HEK293 (cell line): Measurements from ENCODE around the gene CRB2.

Experiments used
- CTCF ChIA-PET: fragments of 350-600 bp; formaldehyde crosslinking; extraction: SDS; loops from one replicate; lab custom pipeline; 2021; ENCODE audit warnings: antibody characterized with exemption; lab: Yijun Ruan, JAX
- POLR2A ChIA-PET: fragments of 300-600 bp; formaldehyde crosslinking; extraction: SDS; loops from one replicate; lab custom pipeline; 2020; ENCODE audit warnings: antibody characterized with exemption, inconsistent platforms; lab: Yijun Ruan, JAX
- H3K27ac ChIP-seq: fragments of 200-500 bp; sonication (Bioruptor generic); 2 replicates; pipeline ENCODE4 v1.5.1; 2014; ENCODE audit warnings: low read depth, low read length, control low read depth, inconsistent platforms; ENCODE audit errors: extremely low read depth
- H3K36me3 ChIP-seq, 2 experiments: fragments of 200-500 bp in 1 of 2; sonication (Bioruptor generic) in 1 of 2; 1 replicate in 1 of 2; 2 replicates in 1 of 2; pipeline ENCODE4 v1.5.1; 2014 to 2017; ENCODE audit warnings: inconsistent platforms in 2 of 2, low read length in 2 of 2; ENCODE audit not compliant: control insufficient read depth in 2 of 2, insufficient read depth in 1 of 2
- H3K4me1 ChIP-seq: fragments of 200-500 bp; sonication (Bioruptor generic); 2 replicates; pipeline ENCODE4 v1.5.1; 2014; ENCODE audit warnings: mild to moderate bottlenecking, low read length, inconsistent platforms; ENCODE audit not compliant: control insufficient read depth, insufficient read depth
- H3K4me3 ChIP-seq: 2 replicates; pipeline ENCODE4 v1.5.1; 2011; ENCODE audit warnings: low read depth, mild to moderate bottlenecking, control low read depth, low read length, moderate library complexity
- H3K9me3 ChIP-seq: fragments of 200-500 bp; sonication (Bioruptor generic); 2 replicates; pipeline ENCODE4 v1.5.1; 2014; ENCODE audit warnings: low read depth, low read length, inconsistent platforms; ENCODE audit not compliant: control insufficient read depth, insufficient read depth
- FEZF1 ChIP-seq: fragments of 450-650 bp; formaldehyde crosslinking; IDR thresholded peaks from 2 replicates; pipeline ENCODE4 v1.5.1; 2016; ENCODE audit warnings: missing biosample characterization, missing genetic modification characterization
- GLI2 ChIP-seq: fragments of 450-650 bp; formaldehyde crosslinking; IDR thresholded peaks from 2 replicates; pipeline ENCODE4; 2017; ENCODE audit warnings: missing biosample characterization, missing genetic modification characterization, low read depth, borderline replicate concordance
- GLIS1 ChIP-seq: fragments of 450-650 bp; formaldehyde crosslinking; IDR thresholded peaks from 2 replicates; pipeline ENCODE4 v1.5.1; 2016; ENCODE audit warnings: missing biosample characterization, missing genetic modification characterization
- KLF1 ChIP-seq: fragments of 450-650 bp; formaldehyde crosslinking; IDR thresholded peaks from 2 replicates; pipeline ENCODE4 v1.5.1; 2016; ENCODE audit warnings: missing biosample characterization, missing genetic modification characterization
- KLF16 ChIP-seq: fragments of 450-650 bp; formaldehyde crosslinking; IDR thresholded peaks from 2 replicates; pipeline ENCODE4 v1.5.1; 2017; ENCODE audit warnings: missing biosample characterization, missing genetic modification characterization
- MEIS1 ChIP-seq: sonication (generic); formaldehyde crosslinking; IDR thresholded peaks from 2 replicates; pipeline ENCODE4 v1.8.1; 2022; ENCODE audit warnings: missing genetic modification reagents, mild to moderate bottlenecking, borderline replicate concordance
- SP2 ChIP-seq: fragments of 450-650 bp; formaldehyde crosslinking; IDR thresholded peaks from 2 replicates; pipeline ENCODE4 v1.5.1; 2016; ENCODE audit warnings: missing biosample characterization, missing genetic modification characterization
- SP3 ChIP-seq: fragments of 450-650 bp; formaldehyde crosslinking; IDR thresholded peaks from 2 replicates; pipeline ENCODE4 v1.5.1; 2016; ENCODE audit warnings: missing biosample characterization, missing genetic modification characterization
- TCF7L2 ChIP-seq: IDR thresholded peaks from 2 replicates; pipeline ENCODE4 v1.6.1; 2011; ENCODE audit warnings: low read depth, mild to moderate bottlenecking, inconsistent platforms, low read length, moderate library complexity, borderline replicate concordance
- WT1 ChIP-seq: fragments of 450-650 bp; formaldehyde crosslinking; IDR thresholded peaks from 2 replicates; pipeline ENCODE4 v1.5.1; 2016; ENCODE audit warnings: missing biosample characterization, missing genetic modification characterization
- ZBTB20 ChIP-seq: fragments of 450-650 bp; formaldehyde crosslinking; IDR thresholded peaks from 2 replicates; pipeline ENCODE4 v1.5.1; 2016; ENCODE audit warnings: missing biosample characterization, missing genetic modification characterization
- ZBTB48 ChIP-seq: fragments of 450-650 bp; formaldehyde crosslinking; IDR thresholded peaks from 2 replicates; pipeline ENCODE4 v1.5.1; 2016; ENCODE audit warnings: missing biosample characterization, missing genetic modification characterization
- ZIC2 ChIP-seq: fragments of 450-650 bp; formaldehyde crosslinking; IDR thresholded peaks from 2 replicates; pipeline ENCODE4 v1.5.1; 2016; ENCODE audit warnings: missing biosample characterization, missing genetic modification characterization
- ZNF16 ChIP-seq: fragments of 450-650 bp; formaldehyde crosslinking; IDR thresholded peaks from 2 replicates; pipeline ENCODE4 v1.5.1; 2016; ENCODE audit warnings: low read depth, missing biosample characterization, missing genetic modification characterization
- ZNF175 ChIP-seq: fragments of 450-650 bp; formaldehyde crosslinking; IDR thresholded peaks from 2 replicates; pipeline ENCODE4 v1.5.1; 2016; ENCODE audit warnings: missing biosample characterization, missing genetic modification characterization
- ZNF202 ChIP-seq: fragments of 450-650 bp; formaldehyde crosslinking; IDR thresholded peaks from 2 replicates; pipeline ENCODE4 v1.5.1; 2016; ENCODE audit warnings: missing biosample characterization, missing genetic modification characterization, borderline replicate concordance
- ZNF266 ChIP-seq: fragments of 450-650 bp; formaldehyde crosslinking; IDR thresholded peaks from 2 replicates; pipeline ENCODE4 v1.5.1; 2016; ENCODE audit warnings: missing biosample characterization, missing genetic modification characterization, low read depth
- ZNF341 ChIP-seq: fragments of 450-650 bp; formaldehyde crosslinking; IDR thresholded peaks from 2 replicates; pipeline ENCODE4; 2016; ENCODE audit warnings: low read depth, missing biosample characterization, missing genetic modification characterization
- ZNF366 ChIP-seq: fragments of 450-650 bp; formaldehyde crosslinking; conservative IDR thresholded peaks from 2 replicates; pipeline ENCODE4 v1.5.1; 2016; ENCODE audit warnings: missing biosample characterization, missing genetic modification characterization
- ZNF391 ChIP-seq: fragments of 450-650 bp; formaldehyde crosslinking; IDR thresholded peaks from 2 replicates; pipeline ENCODE4 v1.5.1; 2016; ENCODE audit warnings: low read depth, missing biosample characterization, missing genetic modification characterization, borderline replicate concordance
- ZNF416 ChIP-seq: fragments of 450-650 bp; formaldehyde crosslinking; IDR thresholded peaks from 2 replicates; pipeline ENCODE4 v1.5.1; 2016; ENCODE audit warnings: missing biosample characterization, missing genetic modification characterization
- ZNF510 ChIP-seq: fragments of 450-650 bp; formaldehyde crosslinking; IDR thresholded peaks from 2 replicates; pipeline ENCODE4 v1.5.1; 2018; ENCODE audit warnings: mild to moderate bottlenecking, missing genetic modification characterization, missing biosample characterization; ENCODE audit not compliant: insufficient replicate concordance
- ZNF529 ChIP-seq: fragments of 450-650 bp; formaldehyde crosslinking; IDR thresholded peaks from 2 replicates; pipeline ENCODE4 v1.5.1; 2017; ENCODE audit warnings: missing genetic modification characterization, missing biosample characterization; ENCODE audit not compliant: insufficient replicate concordance
- ZNF555 ChIP-seq: fragments of 450-650 bp; formaldehyde crosslinking; conservative IDR thresholded peaks from 2 replicates; pipeline ENCODE4 v1.5.1; 2017; ENCODE audit warnings: missing biosample characterization, mild to moderate bottlenecking, missing genetic modification characterization, inconsistent platforms
- ZNF585B ChIP-seq: fragments of 450-650 bp; formaldehyde crosslinking; IDR thresholded peaks from 2 replicates; pipeline ENCODE4 v1.5.1; 2016; ENCODE audit warnings: missing biosample characterization, missing genetic modification characterization
- ZNF610 ChIP-seq: fragments of 450-650 bp; formaldehyde crosslinking; IDR thresholded peaks from 2 replicates; pipeline ENCODE4 v1.5.1; 2016; ENCODE audit warnings: missing biosample characterization, missing genetic modification characterization, borderline replicate concordance
- ZNF776 ChIP-seq: fragments of 450-650 bp; formaldehyde crosslinking; IDR thresholded peaks from 2 replicates; pipeline ENCODE4 v1.5.0; 2017; ENCODE audit warnings: missing biosample characterization, missing genetic modification characterization, borderline replicate concordance
- ZSCAN16 ChIP-seq: fragments of 450-650 bp; formaldehyde crosslinking; IDR thresholded peaks from 2 replicates; pipeline ENCODE4 v1.5.1; 2016; ENCODE audit warnings: missing biosample characterization, missing genetic modification characterization
- ZSCAN23 ChIP-seq: fragments of 450-650 bp; formaldehyde crosslinking; IDR thresholded peaks from 2 replicates; pipeline ENCODE4 v1.5.1; 2016; ENCODE audit warnings: missing biosample characterization, missing genetic modification characterization
- TF ChIP-seq, protein P1 (sequence below): fragments of 450-650 bp; formaldehyde crosslinking; IDR thresholded peaks from 2 replicates; pipeline ENCODE4 v1.5.1; 2016; ENCODE audit warnings: missing biosample characterization, missing genetic modification characterization
- TF ChIP-seq, protein P2 (sequence below): fragments of 450-650 bp; formaldehyde crosslinking; IDR thresholded peaks from 2 replicates; pipeline ENCODE4 v1.5.1; 2016; ENCODE audit warnings: missing biosample characterization, missing genetic modification characterization
- TF ChIP-seq, protein P3 (sequence below): fragments of 450-650 bp; IDR thresholded peaks from 2 replicates; pipeline ENCODE4 v1.5.1; 2018; ENCODE audit warnings: missing biosample characterization, missing genetic modification characterization
- TF ChIP-seq, protein P4 (sequence below): fragments of 450-650 bp; formaldehyde crosslinking; IDR thresholded peaks from 2 replicates; pipeline ENCODE4 v1.5.1; 2016; ENCODE audit warnings: missing biosample characterization, missing genetic modification characterization

CRB2 gene

DNA sequence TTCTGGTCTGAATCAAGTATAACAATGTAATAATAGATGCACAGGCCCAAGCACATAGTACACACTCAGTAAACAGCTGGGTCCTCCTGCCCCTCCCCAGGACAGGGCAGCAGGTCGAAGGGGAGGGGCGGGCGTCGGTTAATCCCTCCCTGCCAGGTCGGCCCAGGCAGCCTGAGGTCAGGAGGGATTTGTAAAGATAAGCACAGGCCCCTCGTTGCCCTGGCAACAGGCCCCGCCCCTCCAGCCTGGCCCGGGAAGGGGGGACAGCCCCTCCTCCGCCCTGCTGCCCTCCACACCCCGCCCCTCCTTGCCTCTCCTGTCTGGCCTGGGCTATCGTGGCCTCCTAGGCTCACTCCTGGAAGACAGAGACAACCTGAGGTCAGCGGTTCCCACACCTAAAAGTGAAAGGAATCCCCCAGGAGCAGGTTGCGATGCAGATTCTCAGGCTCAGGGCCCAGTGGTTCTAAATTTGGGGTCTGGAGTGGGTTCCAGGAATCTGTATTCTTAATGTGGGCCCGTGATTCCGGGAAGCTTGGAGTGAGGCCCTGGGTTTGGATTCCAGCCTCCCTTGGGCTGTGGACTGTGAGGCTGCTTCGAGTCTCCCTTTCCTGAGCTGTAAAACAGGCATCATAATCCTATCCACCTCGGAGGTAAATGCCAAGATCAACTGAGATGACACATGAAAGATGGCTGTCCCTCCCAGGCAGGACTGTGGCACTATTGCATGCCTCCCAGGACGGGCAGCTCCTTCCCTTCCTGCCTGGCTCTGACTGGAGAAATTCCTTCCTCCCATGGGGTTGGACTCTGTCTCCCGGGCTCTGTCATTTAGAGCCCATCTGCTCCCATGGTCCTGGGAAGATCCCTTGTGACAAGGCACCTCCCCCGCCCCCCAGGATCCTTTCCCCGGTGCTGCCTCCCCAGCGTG is 4.4 kb downstream of the CRB2 start:
- CTCF ChIA-PET = interaction anchor here (0.8 to 2.8 kb wide), 3 partner anchors 10 to 91 kb away, joined by 3 to 17 read pairs (median 13); no protein-coding TSS in a partner anchor
- POLR2A ChIA-PET = interaction anchor here (1.5 kb wide), 1 partner anchor 11 kb away, joined by 4 read pairs; no protein-coding TSS in a partner anchor
- H3K4me1 ChIP-seq = no peaks in the 10 kb centered on the region
- no peak overlapping the region for H3K4me3 ChIP-seq
- no peaks in the 10 kb centered on the region for H3K9me3 ChIP-seq
- no peak overlapping the region for H3K27ac ChIP-seq
- H3K36me3 ChIP-seq = no peaks in the 10 kb centered on the region
- TF ChIP-seq ZSCAN23 (tag by site-specific recombination) (no peak), WT1 (tag by site-specific recombination) (0 out of 2 replicates have a peak, but pooled peaks have one; percentile 20), MEIS1 (CRISPR knock-in tag) (no peak), ZSCAN16 (tag by site-specific recombination) (no peak), KLF16 (no peak), ZNF266 (no peak), ZNF555 (tag by site-specific recombination) (no peak), ZIC2 (tag by site-specific recombination) (0 out of 2 replicates have a peak, but pooled peaks have one; percentile 14), ZBTB48 (peak; percentile 35; the same call in 1 of the 2 replicates), SP3 (tag by site-specific recombination) (peak; percentile 60), ZNF776 (tag by site-specific recombination) (no peak), KLF1 (tag by site-specific recombination) (peak; percentile 86), ZNF610 (tag by site-specific recombination) (no peak), ZNF202 (no peak), GLI2 (tag by site-specific recombination) (no peak), ZNF529 (tag by site-specific recombination) (no peak), TCF7L2 (no peak), ZNF175 (tag by site-specific recombination) (no peak), GLIS1 (tag by site-specific recombination) (peak; percentile 44; the same call in 1 of the 2 replicates), ZNF585B (tag by site-specific recombination) (no peak), FEZF1 (tag by site-specific recombination) (no peak), ZNF341 (tag by site-specific recombination) (no peak), ZBTB20 (tag by site-specific recombination) (peak; percentile 99), ZNF366 (tag by site-specific recombination) (no peak), ZNF510 (tag by site-specific recombination) (no peak), ZNF416 (no peak), ZNF16 (tag by site-specific recombination) (no peak), ZNF391 (tag by site-specific recombination) (no peak), SP2 (peak; percentile 57)
- TF ChIP-seq, protein P1, sequence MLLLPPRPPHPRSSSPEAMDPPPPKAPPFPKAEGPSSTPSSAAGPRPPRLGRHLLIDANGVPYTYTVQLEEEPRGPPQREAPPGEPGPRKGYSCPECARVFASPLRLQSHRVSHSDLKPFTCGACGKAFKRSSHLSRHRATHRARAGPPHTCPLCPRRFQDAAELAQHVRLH (tag by site-specific recombination) = no peak
- TF ChIP-seq, protein P2, sequence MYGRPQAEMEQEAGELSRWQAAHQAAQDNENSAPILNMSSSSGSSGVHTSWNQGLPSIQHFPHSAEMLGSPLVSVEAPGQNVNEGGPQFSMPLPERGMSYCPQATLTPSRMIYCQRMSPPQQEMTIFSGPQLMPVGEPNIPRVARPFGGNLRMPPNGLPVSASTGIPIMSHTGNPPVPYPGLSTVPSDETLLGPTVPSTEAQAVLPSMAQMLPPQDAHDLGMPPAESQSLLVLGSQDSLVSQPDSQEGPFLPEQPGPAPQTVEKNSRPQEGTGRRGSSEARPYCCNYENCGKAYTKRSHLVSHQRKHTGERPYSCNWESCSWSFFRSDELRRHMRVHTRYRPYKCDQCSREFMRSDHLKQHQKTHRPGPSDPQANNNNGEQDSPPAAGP (tag by site-specific recombination) = peak; percentile 76; the same call in 1 of the 2 replicates
- TF ChIP-seq, protein P3, sequence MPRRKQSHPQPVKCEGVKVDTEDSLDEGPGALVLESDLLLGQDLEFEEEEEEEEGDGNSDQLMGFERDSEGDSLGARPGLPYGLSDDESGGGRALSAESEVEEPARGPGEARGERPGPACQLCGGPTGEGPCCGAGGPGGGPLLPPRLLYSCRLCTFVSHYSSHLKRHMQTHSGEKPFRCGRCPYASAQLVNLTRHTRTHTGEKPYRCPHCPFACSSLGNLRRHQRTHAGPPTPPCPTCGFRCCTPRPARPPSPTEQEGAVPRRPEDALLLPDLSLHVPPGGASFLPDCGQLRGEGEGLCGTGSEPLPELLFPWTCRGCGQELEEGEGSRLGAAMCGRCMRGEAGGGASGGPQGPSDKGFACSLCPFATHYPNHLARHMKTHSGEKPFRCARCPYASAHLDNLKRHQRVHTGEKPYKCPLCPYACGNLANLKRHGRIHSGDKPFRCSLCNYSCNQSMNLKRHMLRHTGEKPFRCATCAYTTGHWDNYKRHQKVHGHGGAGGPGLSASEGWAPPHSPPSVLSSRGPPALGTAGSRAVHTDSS = no peak
- TF ChIP-seq, protein P4, sequence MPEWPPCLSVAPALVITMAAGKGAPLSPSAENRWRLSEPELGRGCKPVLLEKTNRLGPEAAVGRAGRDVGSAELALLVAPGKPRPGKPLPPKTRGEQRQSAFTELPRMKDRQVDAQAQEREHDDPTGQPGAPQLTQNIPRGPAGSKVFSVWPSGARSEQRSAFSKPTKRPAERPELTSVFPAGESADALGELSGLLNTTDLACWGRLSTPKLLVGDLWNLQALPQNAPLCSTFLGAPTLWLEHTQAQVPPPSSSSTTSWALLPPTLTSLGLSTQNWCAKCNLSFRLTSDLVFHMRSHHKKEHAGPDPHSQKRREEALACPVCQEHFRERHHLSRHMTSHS (tag by site-specific recombination) = no peak
